ENCODE results near the gene GCGR.
"Not testable (repeated sequence)": the region's sequence is repeated elsewhere in the genome, so short reads cannot be mapped to it uniquely, and the experiment has no call there.

GCGR gene

DNA sequence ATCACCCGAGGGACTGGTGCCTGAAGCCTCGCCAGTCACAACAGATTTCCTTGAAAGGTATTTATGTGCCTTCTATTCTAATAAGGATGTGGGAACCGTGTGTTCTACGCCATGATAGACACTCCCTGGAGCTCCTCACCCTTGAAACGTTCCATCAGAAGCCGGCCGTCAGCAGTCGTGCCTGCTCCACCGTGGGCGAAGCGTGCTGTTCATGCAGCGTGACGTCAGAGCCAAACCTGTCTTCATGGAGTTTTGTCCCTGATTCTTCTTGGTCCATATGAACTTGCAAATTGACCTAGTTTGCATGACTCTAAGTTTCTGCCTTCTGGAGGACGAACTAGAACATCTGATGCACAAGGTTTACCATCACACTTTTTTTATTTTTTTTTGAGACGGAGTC is 35.4 kb downstream of the GCGR start:
- Histone ChIP-seq H3K4me1 (no peaks in the 10 kb centered on the region), H3K9me3 (no peaks in the 10 kb centered on the region), H3K4me3 (ENCODE audit: low read depth, low read length) (no peak overlapping the region), H3K27me3 (no peaks in the 10 kb centered on the region), H3K36me3 (peaks cover 20% of the 10 kb centered on the region)
- no peak for DNase-seq
- TF ChIP-seq, protein P1, sequence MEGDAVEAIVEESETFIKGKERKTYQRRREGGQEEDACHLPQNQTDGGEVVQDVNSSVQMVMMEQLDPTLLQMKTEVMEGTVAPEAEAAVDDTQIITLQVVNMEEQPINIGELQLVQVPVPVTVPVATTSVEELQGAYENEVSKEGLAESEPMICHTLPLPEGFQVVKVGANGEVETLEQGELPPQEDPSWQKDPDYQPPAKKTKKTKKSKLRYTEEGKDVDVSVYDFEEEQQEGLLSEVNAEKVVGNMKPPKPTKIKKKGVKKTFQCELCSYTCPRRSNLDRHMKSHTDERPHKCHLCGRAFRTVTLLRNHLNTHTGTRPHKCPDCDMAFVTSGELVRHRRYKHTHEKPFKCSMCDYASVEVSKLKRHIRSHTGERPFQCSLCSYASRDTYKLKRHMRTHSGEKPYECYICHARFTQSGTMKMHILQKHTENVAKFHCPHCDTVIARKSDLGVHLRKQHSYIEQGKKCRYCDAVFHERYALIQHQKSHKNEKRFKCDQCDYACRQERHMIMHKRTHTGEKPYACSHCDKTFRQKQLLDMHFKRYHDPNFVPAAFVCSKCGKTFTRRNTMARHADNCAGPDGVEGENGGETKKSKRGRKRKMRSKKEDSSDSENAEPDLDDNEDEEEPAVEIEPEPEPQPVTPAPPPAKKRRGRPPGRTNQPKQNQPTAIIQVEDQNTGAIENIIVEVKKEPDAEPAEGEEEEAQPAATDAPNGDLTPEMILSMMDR (IDR thresholded peaks at IDR 0.05; ENCODE audit: low read depth, low read length): no peak

GRCh38 chr17:81840059-81840458 is 36.1 kb downstream of the GCGR start:
- H3K4me1 ChIP-seq: not testable (repeated sequence)

DNA sequence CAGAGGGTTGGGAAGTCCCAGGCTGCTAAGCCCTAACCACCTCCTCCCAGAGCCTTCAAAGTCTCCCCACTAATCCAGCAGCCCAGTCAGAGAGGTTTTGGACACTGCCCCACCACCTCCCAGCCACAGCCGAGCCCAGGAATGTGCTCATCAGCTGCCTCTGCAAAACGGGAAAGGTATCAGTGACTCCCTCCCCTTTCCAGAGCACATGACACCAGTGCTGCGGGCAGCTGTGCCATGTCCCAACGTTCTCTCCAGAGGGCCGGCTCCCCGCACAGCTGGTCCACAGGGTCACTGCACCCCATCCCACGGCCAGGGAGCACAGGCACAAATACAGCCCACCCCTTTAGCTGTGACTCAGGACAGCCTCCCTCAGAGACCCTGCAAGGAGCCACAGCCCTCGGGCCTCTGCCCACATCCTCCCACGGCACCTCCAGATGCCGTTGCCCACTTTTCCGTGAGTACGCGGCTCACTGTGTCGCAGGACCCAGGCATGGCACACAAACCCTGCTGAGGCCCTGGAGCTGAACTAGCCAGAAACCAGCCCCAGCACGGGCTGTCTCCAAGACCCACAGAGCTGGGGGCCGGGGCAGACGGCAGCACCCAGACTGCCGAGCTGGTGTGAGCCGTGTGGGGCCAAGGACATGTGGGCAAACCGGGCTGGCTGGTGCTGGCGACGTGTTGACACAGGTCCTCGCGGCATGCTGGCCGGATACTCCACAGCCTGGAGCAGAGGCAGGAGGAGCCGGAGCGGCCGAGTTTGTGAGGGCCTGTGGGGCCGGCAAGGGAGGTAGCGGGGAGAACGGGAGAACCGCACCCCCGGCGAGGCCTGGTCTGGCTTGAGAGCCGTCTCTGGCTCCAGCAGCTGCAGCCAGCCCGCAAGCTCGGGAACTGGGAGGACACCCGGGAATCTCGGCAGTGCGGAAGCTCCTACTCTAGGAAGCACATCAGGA is 37.2 kb downstream of the GCGR start:
- no peak for DNase-seq
- Histone ChIP-seq H3K27me3 (no peaks in the 10 kb centered on the region), H3K4me1 (no peaks in the 10 kb centered on the region), H3K36me3 (peaks cover 38% of the 10 kb centered on the region), H3K4me3 (ENCODE audit: low read depth, low read length) (no peak overlapping the region), H3K9me3 (no peaks in the 10 kb centered on the region)
- TF ChIP-seq, protein P1 (IDR thresholded peaks at IDR 0.05; ENCODE audit: low read depth, low read length): no peak

More at GRCh38 chr17:81840059-81840458, 36.1 kb downstream of the GCGR start:
- H3K4me3 ChIP-seq (ENCODE audit: low read depth, low read length); DNase-seq; H3K9me3 ChIP-seq; H3K27me3 ChIP-seq: not testable (repeated sequence)
- peaks cover 27% of the 10 kb centered on the region for H3K36me3 ChIP-seq

GRCh38 chr17:81841866-81842265 is 37.9 kb downstream of the GCGR start:
- H3K9me3 ChIP-seq: no peaks in the 10 kb centered on the region
- TF ChIP-seq, protein P1 (IDR thresholded peaks at IDR 0.05; ENCODE audit: low read depth, low read length): no peak
- peaks cover 45% of the 10 kb centered on the region for H3K36me3 ChIP-seq
- DNase-seq: no peak
- no peak overlapping the region for H3K4me3 ChIP-seq (ENCODE audit: low read depth, low read length)
- H3K27me3 ChIP-seq: no peaks in the 10 kb centered on the region
- no peaks in the 10 kb centered on the region for H3K4me1 ChIP-seq

DNA sequence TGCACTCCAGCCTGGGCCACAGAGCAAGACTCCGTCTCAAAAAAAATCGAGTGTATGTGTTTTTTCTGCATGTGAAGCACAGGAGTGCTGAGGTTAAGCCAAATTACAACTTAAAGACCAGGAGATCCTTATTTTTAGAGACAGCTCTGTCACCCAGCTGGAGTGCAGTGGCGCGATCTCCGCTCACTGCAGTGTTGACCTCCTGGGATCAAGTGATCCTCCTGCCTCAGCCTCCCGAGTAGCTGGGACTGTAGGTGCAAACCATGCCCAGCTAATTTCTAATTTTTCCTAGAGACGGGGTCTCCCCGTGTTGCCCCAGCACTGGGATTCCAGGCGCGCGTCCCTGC is 38.4 kb downstream of the GCGR start:
- Histone ChIP-seq H3K9me3 (no peaks in the 10 kb centered on the region), H3K27me3 (no peaks in the 10 kb centered on the region), H3K4me3 (ENCODE audit: low read depth, low read length) (no peak overlapping the region), H3K36me3 (peaks cover 50% of the 10 kb centered on the region), H3K4me1 (no peaks in the 10 kb centered on the region)
- no peak for DNase-seq
- TF ChIP-seq, protein P1 (IDR thresholded peaks at IDR 0.05; ENCODE audit: low read depth, low read length): no peak

- Histone ChIP-seq H3K4me1 (no peaks in the 10 kb centered on the region), H3K9me3 (no peaks in the 10 kb centered on the region), H3K4me3 (ENCODE audit: low read depth, low read length) (no peak overlapping the region), H3K36me3 (peaks cover 55% of the 10 kb centered on the region), H3K27me3 (no peaks in the 10 kb centered on the region)
- DNase-seq: no peak
- TF ChIP-seq, protein P1 (IDR thresholded peaks at IDR 0.05; ENCODE audit: low read depth, low read length): no peak
Measured at GRCh38 chr17:81842725-81843504, 39.0 kb downstream of the GCGR start.
